Nephron (organoid): Measurements from ENCODE around the gene FAM184B.

Experiments used
- H3K27ac Mint-ChIP-seq, 3 experiments: 2 replicates each; pipeline ENCODE4 v1.8.0; 2020; ENCODE audit warnings: mixed read lengths in 3 of 3, mild to moderate bottlenecking in 2 of 3, moderate library complexity in 1 of 3
- H3K27me3 Mint-ChIP-seq: 2 replicates; pipeline ENCODE4 v1.8.0; 2021; ENCODE audit warnings: low read depth, mild to moderate bottlenecking, moderate library complexity, mixed read lengths
- H3K36me3 Mint-ChIP-seq: 2 replicates; pipeline ENCODE4 v1.8.0; 2020; ENCODE audit warnings: low read depth, mixed read lengths
- H3K4me1 Mint-ChIP-seq: 2 replicates; pipeline ENCODE4 v1.8.0; 2020; ENCODE audit warnings: mixed read lengths
- H3K4me3 Mint-ChIP-seq, 3 experiments: 2 replicates each; pipeline ENCODE4 v1.8.0; 2020; ENCODE audit warnings: mild to moderate bottlenecking in 3 of 3, mixed read lengths in 3 of 3, moderate library complexity in 2 of 3
- H3K9me3 Mint-ChIP-seq: 2 replicates; pipeline ENCODE4 v1.8.0; 2020; ENCODE audit warnings: mixed read lengths
- TF ChIP-seq, protein P1 (sequence below), 3 experiments: fragments of 200-600 bp; sonication (generic); IDR thresholded peaks; one replicate each; pipeline ENCODE4 v1.5.0; 2021; ENCODE audit warnings: antibody characterized with exemption in 3 of 3; ENCODE audit not compliant: unreplicated experiment in 3 of 3

FAM184B gene

GRCh38 chr4:17647927-17648326, 133.5 kb downstream of the FAM184B start:
- Mint-ChIP-seq H3K4me1 (no peaks in the 10 kb centered on the region), H3K4me3 (no peak overlapping the region), H3K9me3 (peaks cover 16% of the 10 kb centered on the region), H3K27me3 (peaks cover 3% of the 10 kb centered on the region), H3K27ac (no peak overlapping the region), H3K36me3 (peaks cover 14% of the 10 kb centered on the region)
- TF ChIP-seq, protein P1, sequence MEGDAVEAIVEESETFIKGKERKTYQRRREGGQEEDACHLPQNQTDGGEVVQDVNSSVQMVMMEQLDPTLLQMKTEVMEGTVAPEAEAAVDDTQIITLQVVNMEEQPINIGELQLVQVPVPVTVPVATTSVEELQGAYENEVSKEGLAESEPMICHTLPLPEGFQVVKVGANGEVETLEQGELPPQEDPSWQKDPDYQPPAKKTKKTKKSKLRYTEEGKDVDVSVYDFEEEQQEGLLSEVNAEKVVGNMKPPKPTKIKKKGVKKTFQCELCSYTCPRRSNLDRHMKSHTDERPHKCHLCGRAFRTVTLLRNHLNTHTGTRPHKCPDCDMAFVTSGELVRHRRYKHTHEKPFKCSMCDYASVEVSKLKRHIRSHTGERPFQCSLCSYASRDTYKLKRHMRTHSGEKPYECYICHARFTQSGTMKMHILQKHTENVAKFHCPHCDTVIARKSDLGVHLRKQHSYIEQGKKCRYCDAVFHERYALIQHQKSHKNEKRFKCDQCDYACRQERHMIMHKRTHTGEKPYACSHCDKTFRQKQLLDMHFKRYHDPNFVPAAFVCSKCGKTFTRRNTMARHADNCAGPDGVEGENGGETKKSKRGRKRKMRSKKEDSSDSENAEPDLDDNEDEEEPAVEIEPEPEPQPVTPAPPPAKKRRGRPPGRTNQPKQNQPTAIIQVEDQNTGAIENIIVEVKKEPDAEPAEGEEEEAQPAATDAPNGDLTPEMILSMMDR (IDR thresholded peaks at IDR 0.05; ENCODE audit: unreplicated experiment in 3 of 3), result no peak

GRCh38 chr4:17647176-17647806, 134.1 kb downstream of the FAM184B start:
- Mint-ChIP-seq H3K4me1 (no peaks in the 10 kb centered on the region), H3K27me3 (peaks cover 3% of the 10 kb centered on the region), H3K4me3 (no peak overlapping the region), H3K27ac (no peak overlapping the region), H3K9me3 (peaks cover 22% of the 10 kb centered on the region), H3K36me3 (peaks cover 20% of the 10 kb centered on the region)
- TF ChIP-seq, protein P1 (IDR thresholded peaks at IDR 0.05; ENCODE audit: unreplicated experiment in 3 of 3), result no peak

GRCh38 chr4:17646693-17647092, 134.7 kb downstream of the FAM184B start:
- TF ChIP-seq, protein P1 (IDR thresholded peaks at IDR 0.05; ENCODE audit: unreplicated experiment in 3 of 3), result no peak
- Mint-ChIP-seq H3K27ac (no peak overlapping the region), H3K9me3 (peaks cover 23% of the 10 kb centered on the region), H3K27me3 (peaks cover 3% of the 10 kb centered on the region), H3K36me3 (peaks cover 21% of the 10 kb centered on the region), H3K4me1 (no peaks in the 10 kb centered on the region), H3K4me3 (no peak overlapping the region)

GRCh38 chr4:17642398-17642783, 139.0 kb downstream of the FAM184B start:
- TF ChIP-seq, protein P1 (IDR thresholded peaks at IDR 0.05; ENCODE audit: unreplicated experiment in 3 of 3), result no peak
- Mint-ChIP-seq H3K27ac (no peak overlapping the region), H3K36me3 (peaks cover 34% of the 10 kb centered on the region), H3K4me3 (no peak overlapping the region), H3K27me3 (peaks cover 3% of the 10 kb centered on the region), H3K9me3 (peaks cover 23% of the 10 kb centered on the region), H3K4me1 (no peaks in the 10 kb centered on the region)

DNA sequence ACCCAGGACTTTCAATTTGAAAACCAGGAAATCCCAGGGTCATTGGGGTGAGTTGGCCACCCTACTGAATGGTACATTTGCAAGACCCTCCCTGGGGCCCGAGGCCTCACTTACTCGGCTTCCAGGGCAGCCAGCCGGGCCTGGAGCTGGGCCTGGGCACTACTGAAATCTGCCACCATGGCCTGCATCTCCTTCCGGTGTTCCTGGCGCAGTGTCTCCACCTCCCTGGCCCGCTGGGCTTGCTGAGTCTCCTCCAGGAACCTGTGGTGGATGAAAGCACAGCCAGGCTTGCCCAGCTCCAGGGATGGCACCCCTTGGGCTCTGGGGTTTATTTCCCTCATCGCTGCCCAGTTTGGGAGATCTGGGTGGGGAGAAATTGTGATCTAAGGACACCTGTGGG, 142.3 kb downstream of the FAM184B start:
- H3K4me1 Mint-ChIP-seq, result no peaks in the 10 kb centered on the region
- no peak overlapping the region for H3K4me3 Mint-ChIP-seq
- H3K27me3 Mint-ChIP-seq, result no peaks in the 10 kb centered on the region
- H3K9me3 Mint-ChIP-seq, result peaks cover 13% of the 10 kb centered on the region
- TF ChIP-seq, protein P1 (IDR thresholded peaks at IDR 0.05; ENCODE audit: unreplicated experiment in 3 of 3), result no peak
- H3K27ac Mint-ChIP-seq, result no peak overlapping the region
- H3K36me3 Mint-ChIP-seq, result peaks cover 37% of the 10 kb centered on the region
